Stimulated activated CD4-positive, alpha-beta T cell treated with anti-CD3 and anti-CD28 coated beads, TNF-alpha, amount 100 ng/mL, for 4 hours (primary cell): ENCODE results near the gene TRIP6.

Source experiments
- DNase-seq, 3 experiments: peaks; one replicate each; pipeline ENCODE4 v3.0.0-alpha.2; 2020; ENCODE audit warnings: low read depth in 3 of 3

Gene TRIP6

DNA sequence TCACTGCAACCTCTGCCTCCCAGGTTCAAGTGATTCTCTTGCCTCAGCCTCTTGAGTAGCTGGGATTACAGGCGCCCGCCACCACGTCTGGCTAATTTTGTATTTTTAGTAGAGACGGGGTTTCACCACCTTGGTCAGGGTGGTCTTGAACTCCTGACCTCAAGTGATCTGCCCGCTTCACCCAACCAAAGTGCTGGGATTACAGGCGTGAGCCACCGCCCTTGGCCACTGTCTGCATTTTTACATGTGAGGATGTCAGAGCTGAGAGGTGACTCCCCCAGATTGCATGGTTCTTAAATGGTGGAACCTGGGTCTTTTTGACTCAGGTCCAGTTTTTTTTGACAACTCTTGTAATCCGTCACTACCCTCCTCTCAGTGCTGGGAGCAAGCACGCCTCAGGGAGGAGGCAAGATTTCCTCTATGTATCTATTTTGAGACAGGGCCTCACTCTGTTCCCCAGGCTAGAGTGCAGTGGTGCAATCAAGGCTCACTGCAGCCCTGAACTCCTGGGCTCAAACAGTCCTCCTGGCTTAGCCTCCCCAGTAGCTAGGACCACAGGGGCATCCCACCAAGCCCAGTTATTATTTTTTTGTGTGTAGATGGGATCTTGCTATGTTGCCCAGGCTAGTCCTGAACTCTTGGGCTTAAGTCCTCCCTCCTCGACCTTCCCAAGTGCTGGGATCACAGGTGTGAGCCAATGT, 6.6 kb downstream of the TRIP6 start:
- no peak for DNase-seq

- DNase-seq, result no peak
Measured at GRCh38 chr7:100874300-100874576, 7.1 kb downstream of the TRIP6 start.

DNA sequence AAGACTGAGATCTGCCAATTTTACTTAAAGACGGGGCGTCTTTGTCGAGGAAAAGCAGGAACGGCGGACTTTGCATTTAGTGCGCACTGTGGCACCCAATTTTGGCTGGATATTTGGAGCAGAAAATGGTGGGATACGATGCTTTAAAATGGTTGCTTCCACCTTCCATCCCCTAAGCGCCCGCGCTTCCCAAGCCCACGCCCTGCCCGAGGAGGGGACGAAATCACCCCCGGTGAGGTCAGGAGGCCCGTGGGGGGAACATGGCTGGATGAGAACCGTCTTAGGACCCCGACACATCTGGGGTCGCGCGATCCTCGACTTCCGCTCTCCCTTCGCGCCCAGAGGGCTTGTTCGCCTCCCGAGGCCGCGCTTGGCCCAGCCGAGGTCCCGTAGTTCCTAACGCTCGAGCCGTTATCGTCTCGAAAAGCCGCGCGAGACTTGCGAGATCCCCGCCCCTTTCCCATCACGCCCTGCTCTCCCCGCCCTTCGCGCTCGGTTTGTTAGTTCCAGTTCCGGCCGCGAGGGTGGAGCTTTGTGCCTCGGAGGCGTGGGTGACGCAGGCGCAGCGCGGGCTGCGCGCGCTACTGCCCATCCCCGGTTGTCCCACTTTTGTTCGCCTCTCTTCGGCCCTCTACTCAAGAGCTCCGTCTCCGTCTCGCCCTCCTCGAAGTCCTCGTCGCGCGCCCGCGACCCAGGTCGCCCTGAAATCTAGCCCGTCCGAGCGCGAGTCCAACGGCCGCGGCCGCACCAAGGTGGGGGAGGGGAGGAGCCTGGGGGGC, 7.6 kb downstream of the TRIP6 start, which contains the start of gene SRRT:
Gene SRRT (plus strand): TSS at position 527 of the 779 bp plus-strand sequence. CDS start 488 bp downstream, outside the sequence.
- peak; percentile 97 to 98 (median 98) for DNase-seq

DNA sequence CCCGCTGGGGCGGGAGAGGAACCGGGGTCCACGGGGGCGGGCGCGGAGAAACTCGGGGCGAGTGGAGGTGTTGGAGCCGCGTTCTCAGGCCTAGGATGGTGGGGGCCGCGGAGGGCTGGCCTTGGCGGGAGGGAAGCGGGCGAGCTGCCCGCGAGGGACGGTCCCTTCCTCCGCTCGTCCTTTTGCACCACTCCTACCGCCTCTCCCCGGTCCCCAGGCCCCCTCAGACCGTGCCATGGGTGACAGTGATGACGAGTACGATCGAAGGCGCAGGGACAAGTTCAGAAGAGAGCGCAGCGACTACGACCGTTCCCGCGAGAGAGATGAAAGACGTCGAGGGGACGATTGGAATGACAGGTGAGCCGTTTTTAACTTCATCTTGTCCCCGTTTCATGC, 8.2 kb downstream of the TRIP6 start:
- no peak for DNase-seq

- no peak for DNase-seq
Measured at GRCh38 chr7:100878013-100878412, 10.8 kb downstream of the TRIP6 start.

- no peak for DNase-seq
Measured at GRCh38 chr7:100878685-100879084, 11.5 kb downstream of the TRIP6 start.

DNA sequence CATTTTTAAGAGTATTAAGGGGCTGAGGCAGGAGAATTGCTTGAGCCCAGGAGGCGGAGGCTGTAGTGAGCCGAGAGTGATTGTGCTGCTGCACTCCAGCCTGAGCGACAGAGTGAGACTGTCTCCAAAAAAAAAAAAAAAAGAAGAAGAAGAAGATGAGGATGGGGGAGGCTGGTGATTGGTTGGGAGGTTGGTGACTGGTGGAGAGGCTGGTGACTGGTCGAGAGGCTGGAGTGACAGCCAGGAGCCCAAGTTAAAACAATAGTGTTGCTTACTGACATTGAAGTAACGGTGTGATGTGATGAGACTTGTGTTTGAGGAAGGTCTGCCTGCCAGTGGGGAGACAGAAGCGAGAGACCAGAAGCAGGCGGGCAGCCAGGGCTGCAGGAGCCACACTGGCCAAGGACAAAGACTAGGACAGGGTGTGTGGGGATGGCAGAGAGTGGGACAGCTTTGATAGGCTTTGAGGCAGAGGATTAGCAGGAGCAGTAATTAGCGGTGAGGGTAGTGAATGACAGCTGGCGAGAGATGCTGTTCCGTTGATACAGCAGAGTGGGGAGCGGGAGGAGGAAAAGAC, 12.6 kb downstream of the TRIP6 start:
- no peak for DNase-seq

DNA sequence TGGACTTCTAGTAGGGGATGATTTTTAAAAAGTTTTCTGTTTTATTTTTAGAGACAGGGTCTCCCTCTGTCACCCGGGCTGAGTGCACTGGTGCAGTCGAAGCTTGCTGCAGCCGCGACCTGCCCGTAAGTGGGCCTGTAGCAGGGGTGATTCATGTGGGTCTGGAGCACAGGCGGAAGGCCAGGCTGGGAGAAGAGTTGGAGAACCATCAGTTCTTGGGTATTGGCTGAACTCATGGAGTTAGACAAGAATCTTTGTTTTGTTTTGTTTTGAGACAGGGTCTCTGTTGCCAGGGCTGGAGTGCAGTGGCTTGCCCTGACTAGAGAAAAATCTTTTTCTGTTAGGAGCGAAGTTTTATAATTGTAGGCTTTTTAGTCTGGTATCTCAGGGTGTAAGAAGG, 13.5 kb downstream of the TRIP6 start:
- no peak for DNase-seq

DNA sequence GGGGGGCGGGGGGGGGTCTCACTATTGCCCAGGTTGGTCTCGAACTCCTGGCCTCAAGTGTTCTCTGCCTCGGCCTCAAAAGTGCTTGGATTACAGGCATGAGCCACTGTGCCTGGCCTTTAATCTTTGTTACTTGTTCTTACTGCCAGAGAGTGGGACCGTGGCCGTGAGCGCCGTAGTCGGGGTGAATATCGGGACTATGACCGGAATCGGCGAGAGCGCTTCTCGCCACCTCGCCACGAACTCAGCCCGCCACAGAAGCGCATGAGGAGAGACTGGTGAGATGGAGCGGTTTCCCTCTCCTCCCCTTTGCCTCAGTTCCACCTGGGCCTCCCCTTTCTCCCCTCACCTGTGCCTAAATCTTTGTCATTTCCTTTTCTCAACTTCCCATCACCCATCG, 13.9 kb downstream of the TRIP6 start:
- DNase-seq, result no peak

GRCh38 chr7:100882201-100882600, 15.0 kb downstream of the TRIP6 start:
- no peak for DNase-seq

DNA sequence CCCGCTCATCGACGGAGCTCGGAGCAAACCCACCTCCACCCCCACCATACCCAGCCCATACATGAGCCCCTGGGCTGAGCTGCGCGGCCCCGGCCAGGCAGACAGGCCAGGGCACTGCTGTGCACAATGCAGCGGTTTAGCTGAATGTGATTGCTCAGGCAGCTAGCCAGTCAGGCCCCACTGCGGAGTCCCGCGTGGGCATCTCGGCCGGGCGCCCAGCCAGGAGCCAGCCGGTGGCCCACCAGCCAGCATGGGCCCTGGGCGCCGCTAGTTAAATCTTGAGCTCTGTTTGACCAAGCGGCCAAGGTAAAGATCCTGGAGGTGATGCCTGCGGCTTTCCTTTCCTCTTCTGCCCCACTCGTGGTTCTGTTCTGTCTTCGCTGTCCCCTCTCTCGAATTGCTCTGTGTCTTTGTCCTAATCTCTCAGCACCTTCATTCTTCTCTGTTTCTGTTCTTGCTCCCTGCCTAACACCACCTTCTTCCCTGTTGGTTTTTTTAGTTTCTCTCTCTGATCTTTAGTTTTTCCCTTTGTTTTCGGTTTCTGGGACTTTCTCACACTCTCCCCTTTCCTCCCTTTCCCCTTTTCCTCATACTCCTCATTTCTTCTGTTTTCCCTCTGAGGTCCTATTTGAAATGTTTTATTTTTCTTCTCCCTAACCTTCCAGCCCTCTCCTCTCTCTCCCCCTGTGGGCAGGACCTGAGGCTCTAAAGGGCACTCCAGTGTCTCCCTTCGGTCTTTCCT, 15.8 kb downstream of the TRIP6 start:
- no peak for DNase-seq

- DNase-seq, result no peak
Measured at GRCh38 chr7:100884736-100885439, 17.7 kb downstream of the TRIP6 start.

DNA sequence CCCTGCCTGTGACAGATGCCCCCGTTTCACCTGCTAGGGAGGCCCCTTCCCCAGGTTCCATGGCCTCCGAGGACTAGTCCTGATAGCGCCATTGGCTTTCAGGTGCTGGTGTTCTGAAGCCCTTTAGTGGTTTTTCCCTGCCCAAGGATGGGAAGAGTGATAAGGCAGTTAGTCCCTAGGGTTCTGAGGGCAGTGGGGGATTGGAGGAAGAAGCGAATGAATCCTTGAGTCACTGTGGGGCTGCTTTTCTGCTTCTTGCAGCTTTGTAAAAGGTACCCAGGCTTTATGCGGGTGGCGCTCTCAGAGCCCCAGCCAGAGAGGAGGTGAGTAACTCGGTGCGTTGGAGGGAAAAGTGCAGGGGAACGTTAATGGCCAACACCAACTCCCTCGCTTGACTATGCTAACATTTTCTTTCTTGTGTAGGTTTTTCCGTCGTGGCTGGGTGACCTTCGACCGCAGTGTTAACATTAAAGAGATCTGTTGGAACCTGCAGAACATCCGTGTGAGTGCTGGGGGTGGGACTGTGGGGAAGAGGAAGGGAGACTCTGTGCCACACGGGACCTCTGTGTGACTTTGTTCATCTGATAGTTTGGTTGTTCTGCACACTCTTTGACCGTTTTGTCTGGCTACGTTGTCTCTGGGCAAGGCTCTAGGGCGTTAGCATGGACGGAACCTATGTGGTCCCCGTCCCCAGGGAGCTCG, 18.4 kb downstream of the TRIP6 start:
- no peak for DNase-seq

DNA sequence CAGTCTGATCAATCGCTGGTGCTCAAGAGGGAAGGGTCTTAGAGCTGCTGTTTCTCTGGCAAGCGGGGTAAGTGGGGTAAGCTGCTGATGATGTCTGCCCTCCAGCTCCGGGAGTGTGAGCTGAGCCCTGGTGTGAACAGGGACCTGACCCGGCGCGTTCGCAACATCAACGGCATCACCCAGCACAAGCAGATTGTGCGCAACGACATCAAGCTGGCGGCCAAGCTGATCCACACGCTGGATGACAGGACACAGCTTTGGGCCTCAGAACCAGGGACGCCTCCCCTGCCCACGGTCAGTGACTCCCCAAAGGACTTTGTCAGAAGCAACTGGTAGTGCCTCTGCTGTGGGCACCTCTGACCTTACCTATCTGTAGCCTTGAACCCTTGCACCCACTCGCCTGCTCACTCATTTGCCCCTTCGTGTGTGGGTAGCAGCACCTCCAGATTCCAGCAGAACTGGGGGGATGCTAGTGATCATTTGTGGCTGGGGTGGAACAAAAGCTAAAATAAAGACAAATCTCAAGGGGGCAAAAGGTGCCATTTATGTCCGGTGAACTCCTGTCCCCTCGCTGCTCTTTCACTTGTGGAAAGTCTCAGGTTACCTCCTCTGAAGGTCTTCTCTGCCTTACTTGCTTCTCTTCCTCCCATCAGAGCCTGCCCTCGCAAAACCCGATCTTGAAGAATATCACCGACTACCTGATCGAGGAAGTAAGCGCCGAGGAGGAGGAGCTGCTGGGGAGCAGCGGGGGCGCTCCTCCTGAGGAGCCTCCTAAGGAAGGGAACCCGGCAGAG, 19.2 kb downstream of the TRIP6 start:
- DNase-seq, result no peak

DNA sequence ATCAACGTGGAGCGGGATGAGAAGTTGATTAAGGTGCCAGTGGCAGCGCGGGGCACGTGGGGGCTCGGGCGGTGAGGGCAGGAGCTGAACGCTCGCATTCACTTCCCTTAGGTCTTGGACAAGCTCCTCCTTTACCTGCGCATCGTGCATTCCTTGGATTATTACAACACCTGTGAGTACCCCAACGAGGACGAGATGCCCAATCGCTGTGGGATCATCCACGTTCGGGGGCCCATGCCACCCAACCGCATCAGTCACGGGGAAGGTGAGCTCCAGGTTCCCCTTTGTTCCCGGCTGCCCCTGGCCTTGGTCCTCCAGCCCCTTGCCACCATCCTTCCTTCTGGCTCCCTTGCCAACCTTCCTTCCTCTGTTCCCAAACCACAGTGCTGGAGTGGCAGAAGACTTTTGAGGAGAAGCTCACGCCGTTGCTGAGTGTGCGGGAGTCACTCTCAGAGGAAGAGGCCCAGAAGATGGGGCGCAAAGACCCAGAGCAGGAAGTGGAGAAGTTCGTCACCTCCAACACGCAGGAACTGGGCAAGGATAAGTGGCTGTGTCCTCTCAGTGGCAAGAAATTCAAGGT, 19.8 kb downstream of the TRIP6 start:
- no peak for DNase-seq

GRCh38 chr7:100887516-100888290, 20.5 kb downstream of the TRIP6 start:
- DNase-seq, result no peak

DNA sequence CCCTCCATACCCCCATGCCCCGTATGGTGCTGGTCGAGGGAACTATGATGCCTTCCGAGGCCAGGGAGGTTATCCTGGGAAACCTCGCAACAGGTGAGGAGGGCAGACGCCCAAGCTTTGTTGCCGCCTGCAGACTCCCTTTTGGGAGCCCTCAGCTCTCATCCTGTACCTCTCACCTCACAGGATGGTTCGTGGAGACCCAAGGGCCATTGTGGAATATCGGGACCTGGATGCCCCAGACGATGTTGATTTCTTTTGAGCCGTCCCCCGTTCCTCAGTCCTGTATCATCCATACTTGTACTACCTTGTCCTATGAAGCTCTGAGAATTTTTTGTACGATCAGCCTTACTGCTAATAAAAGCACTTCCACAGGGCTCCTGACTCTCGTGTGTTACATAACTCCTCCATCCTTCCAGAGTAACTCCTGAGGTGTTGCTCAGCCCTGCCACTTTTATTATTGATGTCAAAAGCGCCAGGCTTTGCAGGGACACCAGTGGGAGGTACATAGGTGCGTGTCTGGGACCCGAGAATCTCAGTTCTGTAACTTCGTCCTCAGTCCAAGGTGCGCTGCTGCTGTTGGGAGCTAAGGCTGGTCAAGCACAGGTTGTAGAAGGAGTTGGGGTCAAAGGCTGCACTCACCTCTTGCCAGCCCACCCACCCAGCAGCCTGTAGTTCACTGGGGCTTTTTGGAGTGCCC, 21.3 kb downstream of the TRIP6 start:
- no peak for DNase-seq

GRCh38 chr7:100888988-100889750, 22.0 kb downstream of the TRIP6 start, which contains the start of gene UFSP1:
Gene UFSP1, minus strand, starts transcription at chr7:100889715. Its CDS starts 444 bp downstream, at chr7:100889271.
- DNase-seq, result no peak
